ENCODE data around the gene ADAMTS19. TPM values are rescaled to one million over a fixed set of nuclear protein-coding genes. Genes with fewer than 3 reads are reported as not detected.

The ADAMTS19 gene
- total and polyA plus RNA-seq, 4 donors = 0.02 to 7.8 (median 0.18) TPM

- peaks cover 8 to 69% (median 50%) of the 10 kb centered on the region in 3 donors for H3K27me3 ChIP-seq (ENCODE audit: control insufficient read depth in 3 of 3, insufficient read depth in 3 of 3, low read length in 2 of 3)
Observed at GRCh38 chr5:129460936-129461710, 1.0 kb downstream of the ADAMTS19 start.

DNA sequence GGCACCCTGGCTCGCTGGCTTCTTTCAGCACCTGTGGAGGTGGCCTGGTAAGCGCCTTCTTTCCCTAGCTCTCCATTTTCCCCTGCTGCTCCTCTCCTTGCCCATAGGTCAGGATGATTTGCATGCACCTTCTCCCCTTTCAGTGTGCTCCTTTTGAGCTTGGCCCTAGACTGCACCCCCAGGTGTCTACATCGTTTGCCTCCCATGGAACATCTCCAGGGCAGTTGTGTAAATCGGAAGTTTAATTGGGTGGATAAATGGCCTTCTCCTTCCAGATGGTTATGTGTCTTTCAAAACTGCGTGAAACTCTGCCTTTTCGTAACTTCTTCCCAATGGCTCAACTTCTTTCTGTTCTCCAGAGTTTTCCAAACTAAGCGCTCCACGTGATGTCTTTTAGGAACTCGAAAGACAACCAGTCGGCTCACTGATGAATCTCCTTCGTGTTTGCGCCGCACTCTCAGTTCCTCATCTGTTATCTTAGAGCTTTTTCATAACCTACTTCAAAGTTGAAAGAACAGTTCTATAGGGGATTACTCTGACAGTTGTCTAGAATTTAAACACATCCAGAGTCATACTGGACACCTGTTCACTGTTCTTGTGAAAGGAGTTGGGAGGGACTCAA lies 1.7 kb downstream of the ADAMTS19 start:
- H3K4me3 ChIP-seq = no peak overlapping the region
- WGBS, 2 donors = 37 to 49% methylated on average over 13 of the region's 13 CpGs

More at GRCh38 chr5:129460936-129461710, 1.0 kb downstream of the ADAMTS19 start:
- ATAC-seq (ENCODE audit: insufficient read depth, low FRiP score) = no peak
- Histone ChIP-seq H3K9me3 (ENCODE audit: control insufficient read depth in 4 of 4, insufficient read depth in 3 of 4, low read length in 3 of 4) (peaks cover 0 to 2% (median 0%) of the 10 kb centered on the region in 4 donors), H3K27ac (ENCODE audit: low read depth in 1 of 2, low read length in 1 of 2) (no peak overlapping the region), H3K4me3 (no peak overlapping the region), H3K9ac (ENCODE audit: insufficient read depth in 1 of 2, low read length in 2 of 2) (no peak overlapping the region), H3K36me3 (ENCODE audit: control insufficient read depth in 4 of 4, insufficient read depth in 4 of 4, low read length in 4 of 4) (no peaks in the 10 kb centered on the region), H3K4me1 (ENCODE audit: control insufficient read depth in 5 of 5, insufficient read depth in 5 of 5, low read length in 5 of 5) (peaks cover 0 to 14% (median 2%) of the 10 kb centered on the region in 5 donors)
- peak; percentile 29 to 61 (median 31) for DNase-seq
- 1% methylated on average over 72 to 88 of the region's 88 CpGs for WGBS, 2 donors
- TF ChIP-seq, protein P1, sequence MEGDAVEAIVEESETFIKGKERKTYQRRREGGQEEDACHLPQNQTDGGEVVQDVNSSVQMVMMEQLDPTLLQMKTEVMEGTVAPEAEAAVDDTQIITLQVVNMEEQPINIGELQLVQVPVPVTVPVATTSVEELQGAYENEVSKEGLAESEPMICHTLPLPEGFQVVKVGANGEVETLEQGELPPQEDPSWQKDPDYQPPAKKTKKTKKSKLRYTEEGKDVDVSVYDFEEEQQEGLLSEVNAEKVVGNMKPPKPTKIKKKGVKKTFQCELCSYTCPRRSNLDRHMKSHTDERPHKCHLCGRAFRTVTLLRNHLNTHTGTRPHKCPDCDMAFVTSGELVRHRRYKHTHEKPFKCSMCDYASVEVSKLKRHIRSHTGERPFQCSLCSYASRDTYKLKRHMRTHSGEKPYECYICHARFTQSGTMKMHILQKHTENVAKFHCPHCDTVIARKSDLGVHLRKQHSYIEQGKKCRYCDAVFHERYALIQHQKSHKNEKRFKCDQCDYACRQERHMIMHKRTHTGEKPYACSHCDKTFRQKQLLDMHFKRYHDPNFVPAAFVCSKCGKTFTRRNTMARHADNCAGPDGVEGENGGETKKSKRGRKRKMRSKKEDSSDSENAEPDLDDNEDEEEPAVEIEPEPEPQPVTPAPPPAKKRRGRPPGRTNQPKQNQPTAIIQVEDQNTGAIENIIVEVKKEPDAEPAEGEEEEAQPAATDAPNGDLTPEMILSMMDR (IDR thresholded peaks at IDR 0.05; ENCODE audit: control extremely low read depth, extremely low read depth) = no peak

GRCh38 chr5:129465776-129466344 lies 5.8 kb downstream of the ADAMTS19 start:
- TF ChIP-seq, protein P1 (IDR thresholded peaks at IDR 0.05; ENCODE audit: control extremely low read depth, extremely low read depth) = no peak
- no peak overlapping the region for H3K4me3 ChIP-seq
- no peak for DNase-seq
- ATAC-seq (ENCODE audit: insufficient read depth, low FRiP score) = no peak
- H3K27ac ChIP-seq (ENCODE audit: low read depth in 1 of 2, low read length in 1 of 2) = no peak overlapping the region
- peaks cover 0 to 3% (median 0%) of the 10 kb centered on the region in 5 donors for H3K4me1 ChIP-seq (ENCODE audit: control insufficient read depth in 5 of 5, insufficient read depth in 5 of 5, low read length in 5 of 5)
- H3K36me3 ChIP-seq (ENCODE audit: control insufficient read depth in 4 of 4, insufficient read depth in 4 of 4, low read length in 4 of 4) = no peaks in the 10 kb centered on the region
- H3K9me3 ChIP-seq (ENCODE audit: control insufficient read depth in 4 of 4, insufficient read depth in 3 of 4, low read length in 3 of 4) = no peaks in the 10 kb centered on the region
- H3K27me3 ChIP-seq (ENCODE audit: control insufficient read depth in 3 of 3, insufficient read depth in 3 of 3, low read length in 2 of 3) = peaks cover 3 to 34% (median 16%) of the 10 kb centered on the region in 3 donors
- H3K9ac ChIP-seq (ENCODE audit: insufficient read depth in 1 of 2, low read length in 2 of 2) = no peak overlapping the region
- WGBS, 2 donors = 80 to 89% methylated on average over 4 of the region's 4 CpGs

More for the DNA sequence above, 1.7 kb downstream of the ADAMTS19 start:
- ATAC-seq (ENCODE audit: insufficient read depth, low FRiP score) (no peak), DNase-seq (no peak)
- Histone ChIP-seq H3K9me3 (ENCODE audit: control insufficient read depth in 4 of 4, insufficient read depth in 3 of 4, low read length in 3 of 4) (peaks cover 0 to 2% (median 0%) of the 10 kb centered on the region in 4 donors), H3K27ac (ENCODE audit: low read depth in 1 of 2, low read length in 1 of 2) (no peak overlapping the region), H3K36me3 (ENCODE audit: control insufficient read depth in 4 of 4, insufficient read depth in 4 of 4, low read length in 4 of 4) (no peaks in the 10 kb centered on the region), H3K9ac (ENCODE audit: insufficient read depth in 1 of 2, low read length in 2 of 2) (no peak overlapping the region), H3K4me1 (ENCODE audit: control insufficient read depth in 5 of 5, insufficient read depth in 5 of 5, low read length in 5 of 5) (peaks cover 0 to 14% (median 2%) of the 10 kb centered on the region in 5 donors), H3K27me3 (ENCODE audit: control insufficient read depth in 3 of 3, insufficient read depth in 3 of 3, low read length in 2 of 3) (peaks cover 8 to 67% (median 45%) of the 10 kb centered on the region in 3 donors)
- TF ChIP-seq, protein P1 (IDR thresholded peaks at IDR 0.05; ENCODE audit: control extremely low read depth, extremely low read depth) = no peak

Measured in lung (tissue), 12 donors.